GOT3 (cell line): ENCODE data around the gene MYL5.
"Not testable (repeated sequence)": the region's sequence is repeated elsewhere in the genome, so short reads cannot be mapped to it uniquely, and the experiment has no call there.

Source experiments
- DNase-seq: peaks from one replicate; lab custom pipeline; 2025; ENCODE audit warnings: mixed read lengths; lab: John Stamatoyannopoulos, UW

MYL5 gene

GRCh38 chr4:725391-726234, 51.3 kb downstream of the MYL5 start:
- no peak for DNase-seq

GRCh38 chr4:726235-726787, 52.0 kb downstream of the MYL5 start:
- no peak for DNase-seq

GRCh38 chr4:726838-727237, 52.5 kb downstream of the MYL5 start:
- DNase-seq, result no peak

GRCh38 chr4:727576-727975, 53.2 kb downstream of the MYL5 start:
- no peak for DNase-seq

GRCh38 chr4:729336-730315, 55.3 kb downstream of the MYL5 start:
- no peak for DNase-seq

- DNase-seq, result no peak
Observed at GRCh38 chr4:730511-730910, 56.2 kb downstream of the MYL5 start.

- not testable (repeated sequence) for DNase-seq
Observed at GRCh38 chr4:730946-731904, 56.9 kb downstream of the MYL5 start.
